ENCODE data around the gene PHETA2.

PHETA2 gene, protein sequence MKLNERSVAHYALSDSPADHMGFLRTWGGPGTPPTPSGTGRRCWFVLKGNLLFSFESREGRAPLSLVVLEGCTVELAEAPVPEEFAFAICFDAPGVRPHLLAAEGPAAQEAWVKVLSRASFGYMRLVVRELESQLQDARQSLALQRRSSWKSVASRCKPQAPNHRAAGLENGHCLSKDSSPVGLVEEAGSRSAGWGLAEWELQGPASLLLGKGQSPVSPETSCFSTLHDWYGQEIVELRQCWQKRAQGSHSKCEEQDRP

DNA sequence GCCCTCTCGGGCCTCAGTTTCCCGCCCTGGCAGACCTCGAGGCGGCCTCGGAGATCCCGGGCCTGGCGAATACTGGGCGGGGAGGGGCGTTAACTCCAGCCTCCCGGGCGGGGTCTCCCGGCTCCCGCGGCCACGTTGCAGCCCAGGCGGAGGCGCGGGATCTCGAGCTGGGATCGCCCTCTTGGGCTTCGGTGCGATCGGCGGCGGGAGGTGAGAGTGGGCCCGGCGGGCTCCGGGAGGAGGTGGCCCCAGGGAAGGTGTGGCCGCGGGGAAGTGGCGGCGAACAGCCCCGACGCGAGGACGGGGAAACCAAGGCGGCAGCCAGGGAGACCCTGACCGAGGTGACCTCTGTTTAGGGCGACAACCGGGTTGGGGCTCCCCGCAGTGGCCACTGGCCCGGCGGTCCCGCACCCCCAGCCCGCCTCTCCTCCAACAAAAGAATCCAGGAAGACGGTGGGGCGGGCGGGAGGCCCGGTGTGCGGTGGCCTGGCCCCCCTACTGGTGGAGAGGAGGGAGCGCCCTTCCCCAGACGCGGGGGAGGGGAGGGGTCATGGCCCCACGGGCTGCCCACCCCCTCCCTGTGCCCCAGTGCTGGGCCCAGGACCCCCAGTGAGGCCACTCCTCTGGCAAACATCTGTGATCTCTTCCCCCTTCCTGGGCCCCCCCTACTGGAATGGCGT, at the start of gene PHETA2:
TSS of gene PHETA2 (plus strand) at position 117 of the 680 bp plus-strand sequence. CDS start 3,046 bp downstream, outside the sequence.
- no peak for DNase-seq

- no peak for DNase-seq
These were observed 48.6 kb upstream of the PHETA2 start for GRCh38 chr22:42025421-42025820.

- DNase-seq: no peak
These were observed 47.3 kb upstream of the PHETA2 start for GRCh38 chr22:42026705-42027104.

GRCh38 chr22:42033263-42034181, 40.5 kb upstream of the PHETA2 start:
- no peak for DNase-seq

- no peak for DNase-seq
These were observed 38.8 kb upstream of the PHETA2 start for GRCh38 chr22:42035256-42035655.

DNA sequence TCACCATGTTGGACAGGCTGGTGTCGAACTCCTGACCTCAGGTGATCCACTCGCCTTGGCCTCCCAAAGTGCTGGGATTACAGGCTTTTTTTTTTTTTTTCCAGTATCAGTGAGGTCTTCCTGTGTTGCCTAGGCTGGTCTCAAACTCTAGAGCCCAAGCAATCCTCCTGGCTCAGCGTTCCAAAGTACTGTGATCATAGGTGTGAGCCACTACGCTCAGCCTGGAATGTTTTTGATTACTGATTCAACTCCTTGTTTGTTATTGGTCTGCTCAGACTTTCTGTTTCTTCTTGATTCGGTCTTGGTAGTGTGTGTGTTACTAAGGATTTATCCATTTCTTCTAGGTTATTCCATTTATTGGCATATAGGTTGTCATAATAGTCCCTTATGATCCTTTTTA, 34.8 kb upstream of the PHETA2 start:
- no peak for DNase-seq

DNA sequence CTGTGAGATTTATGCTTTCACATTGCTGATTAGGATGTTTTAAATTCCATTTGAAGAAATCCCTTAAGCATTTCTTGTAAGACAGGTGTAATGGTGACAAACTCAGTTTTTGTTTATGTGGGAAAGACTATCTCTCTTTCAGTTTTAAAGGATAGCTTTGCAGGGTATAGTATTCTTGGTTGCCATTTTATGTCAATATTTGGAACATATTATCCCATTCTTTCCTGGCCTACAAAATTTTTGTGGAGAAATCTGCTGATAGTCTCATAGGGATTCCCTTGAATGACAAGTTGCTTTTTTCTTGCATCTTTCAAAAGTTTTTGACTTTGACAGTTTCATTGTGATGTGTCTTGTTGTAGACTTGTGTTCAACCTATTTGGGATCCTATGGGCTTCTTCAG, 32.3 kb upstream of the PHETA2 start:
- DNase-seq: no peak

- DNase-seq: no peak
These were observed 23.3 kb upstream of the PHETA2 start for GRCh38 chr22:42050641-42051180.

DNA sequence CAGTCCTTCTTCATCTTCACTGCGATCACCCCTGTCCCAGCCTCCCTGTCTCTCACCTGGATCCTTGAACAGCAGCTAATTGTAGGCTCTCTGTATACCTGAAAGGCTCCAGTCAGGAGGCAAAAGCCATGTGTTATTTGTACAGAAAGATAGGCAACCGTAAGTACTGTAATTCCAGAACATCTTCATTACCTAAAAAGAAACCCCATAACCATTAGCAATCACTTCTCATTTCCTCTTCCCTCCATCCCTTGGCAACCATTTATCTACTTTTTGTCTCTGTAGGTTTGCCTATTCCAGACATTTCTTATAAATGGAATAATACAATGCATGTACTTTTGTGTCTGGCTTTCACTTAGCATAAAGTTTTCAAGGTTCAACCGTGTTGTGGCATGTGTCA, 21.3 kb upstream of the PHETA2 start:
- no peak for DNase-seq

GRCh38 chr22:42056757-42057511, 17.1 kb upstream of the PHETA2 start:
- no peak for DNase-seq

- DNase-seq: no peak
These were observed 13.6 kb upstream of the PHETA2 start for GRCh38 chr22:42060489-42060888.

DNA sequence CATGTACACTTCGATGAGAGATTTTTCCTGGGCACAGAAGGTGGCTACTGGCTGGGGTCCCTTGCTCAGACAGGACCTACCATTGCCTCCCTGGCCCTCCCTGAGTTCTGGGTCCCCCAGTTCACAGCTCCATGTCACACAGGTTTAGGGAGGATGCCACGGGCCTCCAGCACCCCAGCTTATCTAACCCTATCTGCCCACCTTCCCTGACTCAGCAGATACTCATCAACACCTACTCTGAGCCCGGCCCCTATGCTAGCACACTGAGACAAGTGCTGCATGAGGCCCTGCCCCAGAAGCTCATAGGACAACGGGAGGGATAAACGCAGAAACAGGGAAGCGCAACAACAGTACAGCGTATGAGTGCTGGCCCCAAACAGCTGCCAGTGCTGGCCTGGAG, 13.0 kb upstream of the PHETA2 start:
- no peak for DNase-seq

DNA sequence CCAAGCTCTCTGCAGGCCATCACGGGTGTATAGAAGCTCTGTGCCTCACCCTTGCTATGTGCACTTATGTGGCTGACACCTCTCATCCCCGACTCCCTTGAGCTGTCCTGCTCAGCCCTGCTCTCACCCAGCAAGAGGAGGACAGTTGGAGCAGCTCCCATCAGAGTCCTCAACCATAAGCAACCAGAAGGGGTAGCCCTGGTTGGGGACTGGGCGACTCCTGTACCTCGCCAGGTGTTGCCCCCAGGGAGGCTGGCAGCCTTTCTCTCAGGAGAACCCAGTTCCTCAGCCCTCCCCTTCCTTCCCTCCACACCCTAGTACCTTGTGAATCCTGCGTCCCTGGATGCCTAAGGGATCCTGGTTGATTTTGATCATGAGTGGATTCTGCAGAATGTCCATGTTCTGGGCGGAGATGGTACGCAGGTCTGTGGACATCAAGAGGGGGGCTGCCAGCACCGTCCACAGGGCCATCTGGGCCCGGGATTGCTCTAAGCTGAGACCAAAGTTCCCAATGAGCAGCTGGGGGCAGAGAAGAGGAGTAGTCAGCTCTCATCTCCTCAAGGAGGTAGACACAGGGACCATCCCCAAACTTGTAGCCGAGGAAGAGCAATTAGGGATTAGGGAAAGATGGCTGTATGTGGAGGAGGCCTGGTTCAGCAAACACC, 11.4 kb upstream of the PHETA2 start:
- no peak for DNase-seq

- no peak for DNase-seq
These were observed 9.4 kb upstream of the PHETA2 start for GRCh38 chr22:42064629-42065028.

GRCh38 chr22:42065438-42066125, 8.5 kb upstream of the PHETA2 start:
- DNase-seq: no peak

DNA sequence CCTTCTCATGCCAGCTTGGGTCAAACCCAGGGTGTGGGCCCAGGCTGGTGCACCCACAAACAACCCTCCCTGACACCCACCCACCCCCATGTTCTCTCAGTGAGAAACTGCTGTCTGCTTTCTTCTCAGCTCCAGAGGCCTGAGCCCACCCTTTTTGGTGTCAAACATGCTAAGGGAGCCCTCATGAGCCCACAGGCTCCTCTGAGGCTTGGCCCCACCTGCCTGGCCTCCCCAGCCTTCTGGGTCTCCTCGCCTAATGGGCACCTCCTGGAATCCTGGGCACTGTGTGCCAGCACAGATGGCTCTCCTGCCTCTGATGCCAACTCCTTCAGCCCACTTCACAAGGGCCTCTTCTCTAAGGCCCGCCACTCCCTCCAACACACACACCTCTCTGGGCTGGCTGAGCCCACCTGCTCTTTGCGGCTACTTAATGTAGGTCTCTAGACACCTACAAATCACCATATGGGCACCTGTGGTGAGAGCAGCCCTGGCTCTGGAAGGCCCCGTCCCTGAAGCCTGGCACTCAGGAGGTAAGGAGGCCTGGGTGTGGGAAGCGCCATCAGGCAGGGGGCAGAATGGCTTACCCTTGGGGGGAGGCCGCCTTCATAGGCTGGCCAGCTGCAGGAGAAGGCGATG, 7.8 kb upstream of the PHETA2 start:
- no peak for DNase-seq

DNA sequence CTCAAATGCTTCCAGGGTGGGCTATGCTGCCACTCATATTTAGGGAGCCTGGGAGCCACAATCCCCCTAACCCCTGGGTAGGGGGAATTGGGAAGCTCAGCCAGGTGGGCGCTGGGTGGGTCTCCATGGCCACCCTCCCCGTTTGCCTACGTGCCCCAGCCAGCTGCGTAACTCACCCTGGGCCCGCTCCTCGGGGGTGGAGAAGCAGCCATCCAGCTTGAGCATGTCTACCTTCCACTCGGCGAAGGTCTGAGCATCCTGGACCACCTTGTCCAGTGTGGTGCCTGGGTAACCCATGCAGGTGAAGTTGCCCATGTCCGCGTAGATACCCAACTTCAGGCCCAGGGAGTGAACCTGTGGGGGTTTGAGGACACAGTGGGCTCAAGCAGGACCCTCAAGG, 7.1 kb upstream of the PHETA2 start:
- no peak for DNase-seq

GRCh38 chr22:42067671-42068251, 6.3 kb upstream of the PHETA2 start:
- no peak for DNase-seq

- no peak for DNase-seq
These were observed 5.8 kb upstream of the PHETA2 start for GRCh38 chr22:42068291-42068690.

DNA sequence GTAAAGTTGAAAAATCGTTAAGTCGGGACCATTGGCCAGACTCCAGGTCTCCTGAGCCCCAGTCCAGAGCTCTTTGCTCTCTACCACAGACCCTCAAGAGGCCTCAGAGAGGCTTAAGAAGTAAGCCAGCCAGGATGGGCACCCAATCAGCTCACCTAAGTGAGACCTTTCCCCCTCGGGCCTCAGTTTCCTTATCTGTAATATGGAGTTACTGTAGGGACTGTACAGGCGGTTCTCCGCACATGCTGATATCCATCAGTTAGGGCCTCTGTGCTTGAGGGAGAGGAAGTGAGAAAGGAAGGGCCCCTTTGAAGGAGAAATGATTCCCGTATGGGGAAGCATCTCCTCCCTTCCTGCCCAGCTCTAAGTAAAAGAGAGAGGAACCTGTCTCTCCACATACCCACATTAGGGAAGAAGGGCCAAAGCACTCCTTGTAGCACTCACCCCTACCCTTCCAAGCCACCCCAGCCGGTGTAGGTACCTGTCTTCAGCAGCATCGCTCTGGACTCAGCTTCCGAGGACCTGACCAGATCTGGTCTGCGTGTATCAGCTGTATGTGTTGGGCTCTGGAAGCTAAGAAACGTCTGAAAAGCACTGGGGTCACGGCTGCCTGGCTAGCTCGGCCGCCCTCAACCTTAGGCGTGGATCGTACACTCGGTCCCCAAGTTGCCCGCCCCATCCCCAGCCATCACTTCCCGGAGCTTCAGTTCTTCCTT, 4.1 kb upstream of the PHETA2 start:
- peak; percentile 55 for DNase-seq
